HG03066 (cell line): ENCODE measurements around the gene STYX.
A peak's percentile ranks its signal among the peaks of the same experiment; 100 is the strongest.
"Not testable (repeated sequence)": the region's sequence is repeated elsewhere in the genome, so short reads cannot be mapped to it uniquely, and the experiment has no call there.

Source experiments
- ATAC-seq: cut with Tn5 transposase; IDR thresholded peaks from one replicate; pipeline ENCODE4 v1.9.1; 2021; ENCODE audit warnings: low read depth; ENCODE audit not compliant: unreplicated experiment

STYX gene

GRCh38 chr14:52723514-52724359 lies 6.2 kb upstream of the STYX start:
- ATAC-seq = no peak

DNA sequence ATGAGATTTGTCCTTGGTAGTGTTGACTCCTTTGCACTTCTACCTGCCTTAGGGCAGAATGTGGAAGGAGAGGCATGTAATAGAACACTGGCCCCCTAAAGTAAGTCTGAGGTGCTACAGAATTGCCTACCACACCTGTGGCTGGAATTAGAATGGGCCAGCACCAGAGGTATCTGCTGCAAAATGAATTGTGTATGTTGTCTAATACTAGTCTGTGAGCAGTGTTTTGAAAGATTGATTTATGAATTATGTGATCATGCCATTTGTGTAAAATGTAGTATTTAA lies 5.7 kb upstream of the STYX start:
- no peak for ATAC-seq

GRCh38 chr14:52727509-52727908 lies 2.5 kb upstream of the STYX start:
- ATAC-seq = not testable (repeated sequence)

GRCh38 chr14:52729035-52729434 lies 931 bp upstream of the STYX start:
- not testable (repeated sequence) for ATAC-seq

GRCh38 chr14:52729585-52729924 lies 411 bp upstream of the STYX start:
- ATAC-seq = no peak

DNA sequence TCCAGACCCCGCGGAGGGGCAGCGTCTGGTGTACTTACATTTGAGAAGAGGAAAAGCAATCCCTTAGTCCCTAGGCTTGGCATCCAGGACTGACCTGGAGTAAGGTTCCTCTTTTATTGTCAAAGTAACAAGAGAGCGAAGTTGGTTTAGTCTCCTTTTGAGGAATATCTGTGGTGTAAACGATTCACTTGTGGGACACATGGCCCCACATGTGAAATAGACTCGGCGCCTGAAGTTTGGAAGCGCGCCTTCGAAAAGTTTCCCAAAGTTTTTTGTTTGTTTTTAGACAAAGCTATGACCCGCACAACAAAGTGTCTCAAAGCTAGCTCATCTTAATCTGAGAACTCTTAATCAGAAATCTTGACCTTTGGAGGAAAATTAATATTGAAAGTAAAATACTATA lies 744 bp downstream of the STYX start:
- no peak for ATAC-seq

- no peak for ATAC-seq
These were observed 3.9 kb downstream of the STYX start for GRCh38 chr14:52733824-52734223.

GRCh38 chr14:52735921-52736489 lies 6.0 kb downstream of the STYX start:
- no peak for ATAC-seq

GRCh38 chr14:52738409-52738808 lies 8.4 kb downstream of the STYX start:
- no peak for ATAC-seq

GRCh38 chr14:52740751-52741150 lies 10.8 kb downstream of the STYX start:
- no peak for ATAC-seq

DNA sequence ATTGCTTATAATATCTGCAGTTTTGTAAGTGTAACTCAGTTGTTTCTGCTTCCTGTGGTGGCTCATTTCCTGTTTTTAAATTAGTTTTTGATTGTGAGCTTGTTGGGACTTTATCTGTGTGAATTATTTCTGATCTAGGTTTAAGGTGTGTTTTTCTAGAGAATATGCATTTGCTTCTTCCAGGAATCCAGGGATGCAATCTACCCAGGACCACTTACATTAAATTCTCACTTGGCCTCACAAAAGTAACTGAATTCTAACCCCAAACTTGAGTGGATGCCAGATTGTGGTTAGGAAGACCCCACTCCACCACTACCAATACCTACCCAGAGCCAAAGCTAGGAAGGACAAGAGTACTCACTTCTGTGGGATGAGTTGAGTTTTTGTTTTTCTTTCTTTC lies 11.9 kb downstream of the STYX start:
- ATAC-seq = peak; percentile 31

GRCh38 chr14:52748647-52749292 lies 18.8 kb downstream of the STYX start:
- ATAC-seq = no peak

DNA sequence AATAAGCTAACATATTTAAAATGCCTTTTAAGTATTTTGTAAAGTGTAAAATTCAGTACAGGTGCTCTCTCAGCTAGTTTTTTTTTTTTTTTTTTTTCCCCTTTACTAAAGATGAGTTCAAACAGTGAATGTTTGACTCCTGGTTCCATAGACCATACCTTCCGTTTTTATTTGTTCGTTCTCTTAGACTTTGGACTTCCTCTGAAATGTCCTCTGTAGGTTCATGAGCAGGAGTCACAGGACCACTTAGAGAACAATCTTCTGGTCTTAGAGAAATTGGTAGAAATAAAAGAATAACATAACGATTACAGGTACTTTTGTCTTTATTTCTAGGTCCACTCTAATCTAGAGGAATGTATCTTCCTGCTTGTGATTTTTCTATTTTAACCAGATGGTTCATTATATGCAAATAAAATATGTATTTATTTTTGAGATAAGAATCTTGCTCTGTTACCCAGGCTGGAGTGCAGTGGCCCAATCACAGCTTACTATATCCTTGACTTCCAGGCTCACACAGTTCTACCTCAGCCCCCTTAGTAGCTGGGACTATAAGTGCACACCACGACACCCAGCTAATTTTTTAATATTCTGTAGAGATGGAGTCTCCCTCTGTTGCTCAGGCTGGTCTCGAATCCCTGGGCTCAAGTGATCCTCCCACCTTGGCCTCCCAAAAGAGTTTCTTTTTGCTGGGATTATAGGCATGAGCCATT lies 25.8 kb downstream of the STYX start:
- no peak for ATAC-seq

GRCh38 chr14:52759145-52759544 lies 29.2 kb downstream of the STYX start:
- ATAC-seq = no peak

GRCh38 chr14:52762923-52763322 lies 33.0 kb downstream of the STYX start:
- not testable (repeated sequence) for ATAC-seq

DNA sequence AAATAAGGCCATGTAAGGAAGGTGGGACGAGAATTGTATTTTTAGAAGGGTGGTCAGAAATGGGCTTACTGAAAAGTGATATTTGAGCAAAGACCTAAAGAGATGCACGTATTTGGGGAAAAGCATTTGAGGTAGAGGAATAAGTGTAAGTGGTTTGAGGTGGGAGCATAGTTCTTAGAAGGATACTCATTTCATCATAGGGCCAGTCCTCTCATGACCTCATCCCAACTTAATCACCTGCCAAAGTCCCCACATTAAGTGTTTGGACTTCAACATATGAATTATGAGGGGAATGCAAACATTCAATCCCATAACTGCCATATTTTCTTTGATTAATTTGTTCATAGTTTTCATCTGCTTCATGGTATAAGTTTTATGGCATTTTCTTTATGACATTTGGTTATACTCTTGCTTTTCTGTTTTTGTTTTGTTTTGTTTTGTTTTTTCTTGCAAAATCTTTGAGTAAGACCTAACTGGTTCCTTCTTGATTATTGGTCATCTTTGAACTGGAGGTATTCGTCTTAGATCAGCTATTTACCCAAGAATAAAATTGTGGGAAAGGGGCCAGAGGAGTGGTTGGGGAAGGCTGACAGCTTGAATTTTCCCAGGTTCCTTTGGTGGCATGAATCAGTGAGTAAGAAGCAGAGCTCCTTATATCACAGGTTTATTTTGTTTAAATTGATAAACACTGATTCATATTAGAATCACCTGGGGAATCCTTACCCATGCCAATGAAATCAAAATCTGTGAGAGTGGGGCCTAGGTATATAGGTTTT lies 37.3 kb downstream of the STYX start:
- no peak for ATAC-seq

- no peak for ATAC-seq
These were observed 39.9 kb downstream of the STYX start for GRCh38 chr14:52769887-52770286.

GRCh38 chr14:52776816-52777215 lies 46.9 kb downstream of the STYX start:
- no peak for ATAC-seq

DNA sequence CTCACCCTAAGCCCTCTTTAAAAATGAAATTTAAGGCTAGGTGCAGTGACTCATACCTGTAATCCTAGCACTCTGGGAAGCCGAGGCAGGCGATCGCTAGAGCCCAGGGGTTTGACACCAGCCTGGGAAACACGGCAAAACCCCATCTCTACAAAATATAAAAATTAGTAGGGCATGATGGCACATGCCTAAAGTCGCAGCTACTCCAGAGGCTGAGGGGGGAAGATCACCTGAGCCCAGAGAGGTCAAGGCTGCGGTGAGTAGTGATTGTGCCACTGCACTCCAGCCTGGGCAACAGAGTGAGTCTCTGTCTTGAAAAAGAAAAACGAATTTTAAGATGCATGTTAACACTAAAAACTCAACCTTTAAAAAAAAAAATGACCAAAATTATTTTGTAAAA lies 48.7 kb downstream of the STYX start:
- ATAC-seq = no peak

GRCh38 chr14:52780893-52781292 lies 50.9 kb downstream of the STYX start:
- ATAC-seq = no peak

GRCh38 chr14:52781629-52782028 lies 51.7 kb downstream of the STYX start:
- no peak for ATAC-seq
